Caco-2 (cell line): ENCODE measurements around the gene PVALEF. TPM values are rescaled to one million over a fixed set of nuclear protein-coding genes. Genes with fewer than 3 reads are reported as not detected.

Experiments
- BruUV-seq: library from RNA; stranded (reverse); fragments of 400-500 nt; replicated peaks from 2 replicates; lab custom pipeline; 2021; lab: Mats Ljungman, UMichigan
- CTCF ChIA-PET: fragments of 300-600 bp; sonication (Branson Sonifier 250); formaldehyde crosslinking; loops from one replicate; lab custom pipeline; 2022; ENCODE audit warnings: antibody characterized with exemption; lab: Charles Lee
- POLR2A ChIA-PET: fragments of 300-600 bp; sonication (Branson Sonifier 250); formaldehyde crosslinking; loops from one replicate; lab custom pipeline; 2022; ENCODE audit warnings: antibody characterized with exemption; lab: Charles Lee
- DNase-seq, 2 experiments: peaks; one replicate each; pipeline versions ENCODE4 v3.0.0 to v3.0.0-alpha.2; 2020 to 2022
- H3K27me3 ChIP-seq: replicated peaks from 2 replicates; pipeline ENCODE4 v1.6.0; 2011; ENCODE audit warnings: low read length; ENCODE audit not compliant: control insufficient read depth, insufficient read depth
- H3K36me3 ChIP-seq: 2 replicates; pipeline ENCODE4 v1.5.1; 2011; ENCODE audit warnings: low read length; ENCODE audit not compliant: control insufficient read depth, insufficient read depth
- H3K4me1 ChIP-seq: fragments of 250-450 bp; sonication (Bioruptor Pico); 2 replicates; pipeline ENCODE4 v1.5.1; 2020; ENCODE audit warnings: mild to moderate bottlenecking
- H3K4me3 ChIP-seq: 2 replicates; pipeline ENCODE4 v1.5.1; 2011; ENCODE audit warnings: low read depth, mild to moderate bottlenecking, control low read depth, low read length
- H3K9me3 ChIP-seq: fragments of 250-450 bp; sonication (Bioruptor Pico); 2 replicates; pipeline ENCODE4 v1.5.1; 2020; ENCODE audit warnings: mild to moderate bottlenecking, moderate library complexity
- H3K27ac Mint-ChIP-seq: one replicate; pipeline ENCODE4 v1.8.0; 2022; ENCODE audit warnings: mixed read lengths; ENCODE audit not compliant: unreplicated experiment
- H3K27me3 Mint-ChIP-seq: one replicate; pipeline ENCODE4 v1.8.0; 2022; ENCODE audit warnings: mixed read lengths; ENCODE audit not compliant: insufficient read depth, unreplicated experiment
- H3K36me3 Mint-ChIP-seq: one replicate; pipeline ENCODE4 v1.8.0; 2022; ENCODE audit warnings: mild to moderate bottlenecking, mixed read lengths; ENCODE audit not compliant: insufficient read depth, unreplicated experiment
- H3K4me1 Mint-ChIP-seq: one replicate; pipeline ENCODE4 v1.8.0; 2022; ENCODE audit warnings: low read depth, mixed read lengths; ENCODE audit not compliant: unreplicated experiment
- H3K4me3 Mint-ChIP-seq: one replicate; pipeline ENCODE4 v1.8.0; 2022; ENCODE audit warnings: mild to moderate bottlenecking, moderate library complexity, mixed read lengths; ENCODE audit not compliant: unreplicated experiment
- H3K9me3 Mint-ChIP-seq: one replicate; pipeline ENCODE4 v1.8.0; 2022; ENCODE audit warnings: mixed read lengths; ENCODE audit not compliant: unreplicated experiment
- CTCF ChIP-seq, 2 experiments: fragments of 200-600 bp in 1 of 2; IDR thresholded peaks; 1 replicate in 1 of 2; 2 replicates in 1 of 2; pipeline versions ENCODE4 v1.5.1 to v1.8.0; 2011 to 2022; ENCODE audit warnings: antibody characterized with exemption in 1 of 2, control low read depth in 1 of 2, inconsistent platforms in 1 of 2, low read depth in 1 of 2, low read length in 1 of 2, mild to moderate bottlenecking in 1 of 2, moderate library complexity in 1 of 2; ENCODE audit not compliant: insufficient read depth in 1 of 2, severe bottlenecking in 1 of 2, unreplicated experiment in 1 of 2
- intact Hi-C: fragments of 100-400 bp; cut with micrococcal nuclease; formaldehyde crosslinking; loops from one replicate; pipeline ENCODE4 v1.10.0; 2022; ENCODE audit not compliant: unreplicated experiment
- total RNA-seq: library from RNA; stranded (reverse); gene quantifications from 2 replicates; pipeline ENCODE4 v1.2.3, GENCODE V29; 2022

PVALEF gene
- total RNA-seq, 1 experiment from 2014 or later: not detected

- no peak for TF ChIP-seq CTCF (IDR thresholded peaks at IDR 0.05; ENCODE audit: insufficient read depth in 1 of 2, low read depth in 1 of 2, low read length in 1 of 2, severe bottlenecking in 1 of 2, unreplicated experiment in 1 of 2)
- Histone ChIP-seq H3K9me3 (no peaks in the 10 kb centered on the region), H3K36me3 (no peaks in the 10 kb centered on the region), H3K4me1 (peaks cover 2% of the 10 kb centered on the region; the same call in 1 of the 2 replicates), H3K4me3 (no peak overlapping the region), H3K27me3 (no peaks in the 10 kb centered on the region)
- no peak for DNase-seq
- CTCF ChIA-PET: no interaction called here
- peaks cover 3% of the 10 kb centered on the region for H3K36me3 Mint-ChIP-seq
- intact Hi-C loops: no loop called here
- H3K27ac Mint-ChIP-seq: no peak overlapping the region
- H3K27me3 Mint-ChIP-seq: no peaks in the 10 kb centered on the region
- POLR2A ChIA-PET: interaction anchor here (0.6 kb wide), 1 partner anchor 20 kb away, joined by 3 read pairs; no protein-coding TSS in a partner anchor
- H3K9me3 Mint-ChIP-seq: no peaks in the 10 kb centered on the region
- BruUV-seq: no TSS peak
- no peak overlapping the region for H3K4me3 Mint-ChIP-seq
- H3K4me1 Mint-ChIP-seq: no peaks in the 10 kb centered on the region
Measured at GRCh38 chr17:81218459-81218858, 53.2 kb downstream of the PVALEF start.

GRCh38 chr17:81218991-81219390 lies 53.7 kb downstream of the PVALEF start:
- ChIA-PET POLR2A (interaction anchor here (0.6 kb wide), 1 partner anchor 19 kb away, joined by 3 read pairs; no protein-coding TSS in a partner anchor), CTCF (no interaction called here)
- Mint-ChIP-seq H3K27me3 (no peaks in the 10 kb centered on the region), H3K27ac (no peak overlapping the region), H3K4me1 (no peaks in the 10 kb centered on the region), H3K4me3 (no peak overlapping the region), H3K36me3 (peaks cover 9% of the 10 kb centered on the region), H3K9me3 (no peaks in the 10 kb centered on the region)
- Histone ChIP-seq H3K4me3 (no peak overlapping the region), H3K27me3 (no peaks in the 10 kb centered on the region), H3K36me3 (no peaks in the 10 kb centered on the region), H3K9me3 (no peaks in the 10 kb centered on the region), H3K4me1 (peaks cover 7% of the 10 kb centered on the region)
- DNase-seq: no peak
- TF ChIP-seq CTCF (IDR thresholded peaks at IDR 0.05; ENCODE audit: insufficient read depth in 1 of 2, low read depth in 1 of 2, low read length in 1 of 2, severe bottlenecking in 1 of 2, unreplicated experiment in 1 of 2): no peak
- intact Hi-C loops: no loop called here
- BruUV-seq: no TSS peak

- peaks cover 10% of the 10 kb centered on the region for H3K36me3 Mint-ChIP-seq
- no peak for TF ChIP-seq CTCF (IDR thresholded peaks at IDR 0.05; ENCODE audit: insufficient read depth in 1 of 2, low read depth in 1 of 2, low read length in 1 of 2, severe bottlenecking in 1 of 2, unreplicated experiment in 1 of 2)
Measured at GRCh38 chr17:81219476-81220180, 54.3 kb downstream of the PVALEF start.

More at GRCh38 chr17:81219476-81220180, 54.3 kb downstream of the PVALEF start:
- peaks cover 9% of the 10 kb centered on the region for H3K4me1 ChIP-seq
- no peaks in the 10 kb centered on the region for H3K36me3 ChIP-seq
- BruUV-seq: no TSS peak
- intact Hi-C loops: loop anchor here (5.0 kb wide), 1 partner anchor 182 kb away; the partner anchor contains the start of gene BAIAP2
- H3K9me3 Mint-ChIP-seq: no peaks in the 10 kb centered on the region
- H3K4me3 ChIP-seq: no peak overlapping the region
- no peak overlapping the region for H3K4me3 Mint-ChIP-seq
- no peak for DNase-seq
- CTCF ChIA-PET: no interaction called here
- H3K27me3 Mint-ChIP-seq: no peaks in the 10 kb centered on the region
- POLR2A ChIA-PET: no interaction called here
- H3K4me1 Mint-ChIP-seq: no peaks in the 10 kb centered on the region
- H3K27ac Mint-ChIP-seq: no peak overlapping the region
- no peaks in the 10 kb centered on the region for H3K27me3 ChIP-seq
- H3K9me3 ChIP-seq: no peaks in the 10 kb centered on the region
